GM21360 (cell line): ENCODE data around the gene SLC25A27.

Experiments
- ATAC-seq: cut with Tn5 transposase; IDR thresholded peaks from one replicate; pipeline ENCODE4 v1.9.1; 2021; ENCODE audit warnings: mild to moderate bottlenecking, moderate library complexity; ENCODE audit not compliant: unreplicated experiment

SLC25A27 gene

DNA sequence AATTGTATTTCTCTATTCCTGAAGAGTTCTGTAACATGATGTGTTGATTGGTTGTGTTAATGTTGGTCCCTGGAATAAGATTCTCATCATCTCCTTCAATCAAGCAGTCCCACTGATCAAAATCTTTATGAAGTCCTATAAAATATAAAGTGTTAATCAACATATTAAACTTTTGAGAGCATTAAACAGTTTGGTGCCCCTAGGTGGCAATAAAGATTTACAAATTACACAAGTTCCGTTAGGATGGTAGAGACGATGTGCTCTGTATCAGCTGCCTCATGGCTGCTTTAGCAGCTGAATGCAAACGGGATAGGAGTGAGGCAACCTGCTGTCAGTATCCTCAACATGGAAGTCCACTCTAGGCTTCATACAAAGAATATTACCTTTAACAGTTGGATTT lies 51.8 kb downstream of the SLC25A27 start:
- no peak for ATAC-seq

DNA sequence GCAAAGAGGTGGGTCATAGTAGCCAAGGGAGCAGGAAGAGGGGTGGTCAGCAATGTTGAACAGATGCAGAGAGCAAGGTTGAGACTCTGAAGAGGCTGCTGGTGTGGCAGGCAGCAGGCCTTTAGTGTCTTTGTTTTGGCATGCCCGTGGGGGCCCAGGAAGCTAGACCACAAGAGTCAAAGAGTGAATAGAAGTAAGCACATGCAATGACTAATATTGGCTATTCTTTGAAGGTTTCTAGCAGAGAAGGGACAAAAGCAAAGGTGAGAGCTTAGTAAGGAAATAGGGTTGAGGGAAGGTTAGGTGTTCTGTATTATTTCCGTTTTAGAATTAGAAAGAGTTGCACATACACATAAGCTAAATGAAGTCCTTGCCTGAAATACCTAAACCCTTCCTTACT lies 53.7 kb downstream of the SLC25A27 start:
- no peak for ATAC-seq

DNA sequence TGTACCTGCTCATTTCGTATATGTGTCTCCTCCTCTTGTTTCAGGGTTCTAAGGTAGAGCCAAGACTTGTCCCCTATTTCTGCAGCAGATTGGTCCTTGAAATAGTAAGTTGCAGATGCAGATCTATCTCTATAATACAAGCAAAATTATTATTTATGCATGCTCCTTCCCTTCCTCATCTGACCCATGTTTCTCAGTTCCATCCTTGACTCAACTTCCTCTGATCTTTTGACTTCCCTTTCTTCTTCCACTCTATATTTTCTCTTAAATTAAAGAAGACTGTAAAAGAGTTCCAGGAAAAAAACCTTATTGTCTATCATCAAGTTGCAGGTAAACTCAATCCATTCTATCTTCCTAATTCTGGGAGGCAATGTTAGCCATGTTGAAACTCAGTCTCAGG lies 58.7 kb downstream of the SLC25A27 start:
- no peak for ATAC-seq

GRCh38 chr6:46715141-46715540 lies 62.4 kb downstream of the SLC25A27 start:
- no peak for ATAC-seq

DNA sequence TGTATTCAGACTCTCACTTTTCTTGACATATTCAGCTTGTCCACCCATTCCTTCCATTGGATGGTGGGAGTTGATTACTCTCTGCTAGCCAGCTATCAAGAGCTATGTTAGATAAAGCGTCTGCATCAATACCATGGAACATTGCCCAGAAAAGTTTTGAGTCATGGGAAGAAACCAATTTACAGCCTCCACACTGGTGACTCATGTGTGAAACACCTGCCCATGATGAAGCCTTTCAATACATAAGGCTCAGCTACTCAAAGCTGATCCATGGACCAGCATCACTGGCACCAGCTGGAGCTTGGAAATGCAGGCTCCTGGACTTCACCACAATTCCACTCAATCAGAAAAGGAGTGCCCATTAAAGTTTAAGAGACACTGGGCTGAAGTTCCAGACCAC lies 66.3 kb downstream of the SLC25A27 start:
- ATAC-seq, result no peak

DNA sequence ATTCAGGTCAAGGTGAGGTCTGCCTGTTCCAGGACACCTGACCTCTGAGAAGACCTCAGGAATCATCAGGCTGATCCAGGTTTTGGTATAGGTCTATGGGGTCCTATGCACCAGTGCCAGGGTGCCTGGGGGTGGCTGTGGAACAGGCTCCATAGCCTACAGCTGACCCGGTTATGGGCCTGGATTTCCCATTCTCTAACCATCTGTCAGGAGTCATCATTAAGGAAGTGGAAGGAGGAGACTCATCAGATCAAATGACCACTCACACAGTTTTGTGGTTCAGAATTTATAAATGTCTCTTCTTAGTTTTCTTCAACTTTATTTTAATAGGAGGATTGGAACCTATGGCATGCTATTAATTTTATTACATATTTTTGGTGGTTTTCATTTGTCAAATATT lies 67.6 kb downstream of the SLC25A27 start:
- ATAC-seq, result no peak
